Astrocyte of the cerebellum (primary cell): ENCODE data around the gene ACOT12.

Source experiments
- DNase-seq: peaks from one replicate; pipeline ENCODE4 v3.0.0-alpha.2; 2011; ENCODE audit warnings: low read depth
- H3K4me3 ChIP-seq: 2 replicates; pipeline ENCODE4 v1.5.1; 2011; ENCODE audit warnings: mild to moderate bottlenecking, low read depth, low read length, moderate library complexity
- CTCF ChIP-seq: IDR thresholded peaks from 2 replicates; pipeline ENCODE4 v1.5.1; 2012; ENCODE audit warnings: low read length, low read depth, moderate library complexity, mild to moderate bottlenecking; ENCODE audit errors: missing control alignments
- in situ Hi-C: cut with HindIII; loops from 2 replicates; pipeline ENCODE4 v1.10.0; 2017; ENCODE audit warnings: low sequenced_read_pairs

Gene ACOT12

GRCh38 chr5:81393430-81393782, 528 bp downstream of the ACOT12 start:
- peak; percentile 13 for TF ChIP-seq CTCF
- in situ Hi-C loops: no loop called here
- no peak for DNase-seq
- H3K4me3 ChIP-seq: peak overlapping the region; percentile 41

- no peak for TF ChIP-seq CTCF
- no peak overlapping the region for H3K4me3 ChIP-seq
- DNase-seq: no peak
- in situ Hi-C loops: no loop called here
Measured at GRCh38 chr5:81389025-81389424, 4.9 kb downstream of the ACOT12 start.

GRCh38 chr5:81388169-81388568, 5.8 kb downstream of the ACOT12 start:
- in situ Hi-C loops: no loop called here
- H3K4me3 ChIP-seq: no peak overlapping the region
- no peak for DNase-seq
- no peak for TF ChIP-seq CTCF

- no peak overlapping the region for H3K4me3 ChIP-seq
- in situ Hi-C loops: no loop called here
- no peak for DNase-seq
- TF ChIP-seq CTCF: no peak
Measured at GRCh38 chr5:81383867-81384266, 10.1 kb downstream of the ACOT12 start.

DNA sequence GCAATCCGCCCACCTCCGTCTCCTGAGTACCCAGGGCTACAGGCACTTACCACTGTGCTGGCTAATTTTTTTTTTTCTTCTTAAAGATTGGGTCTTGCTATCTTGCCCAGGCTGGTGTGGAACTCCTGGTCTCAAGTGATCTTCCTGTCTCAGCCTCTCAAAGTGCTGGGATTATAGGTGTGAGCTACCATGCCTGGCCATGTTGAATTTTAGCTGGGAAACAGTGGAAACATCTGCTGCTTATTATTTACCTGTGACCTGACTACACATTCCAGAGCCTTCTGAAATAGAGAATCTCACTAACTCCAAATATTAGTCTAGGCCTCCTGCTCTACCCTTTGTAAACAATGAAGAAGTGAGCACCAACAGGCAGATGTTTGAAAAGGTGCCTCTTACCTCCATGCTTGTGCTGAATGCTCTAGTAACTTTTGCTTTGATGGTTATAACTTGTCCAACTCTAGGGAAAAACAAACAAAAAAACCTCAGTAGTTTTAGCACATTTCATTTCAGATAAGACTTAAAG, 22.5 kb downstream of the ACOT12 start:
- no peak for TF ChIP-seq CTCF
- in situ Hi-C loops: no loop called here
- DNase-seq: no peak
- H3K4me3 ChIP-seq: no peak overlapping the region

GRCh38 chr5:81370912-81371311, 23.0 kb downstream of the ACOT12 start:
- no peak for TF ChIP-seq CTCF
- H3K4me3 ChIP-seq: no peak overlapping the region
- in situ Hi-C loops: no loop called here
- no peak for DNase-seq

GRCh38 chr5:81365541-81365940, 28.4 kb downstream of the ACOT12 start:
- no peak for TF ChIP-seq CTCF
- in situ Hi-C loops: no loop called here
- DNase-seq: no peak
- no peak overlapping the region for H3K4me3 ChIP-seq
